K562 (cell line): ENCODE data around the gene MYO15A. TPM values are rescaled to one million over a fixed set of nuclear protein-coding genes. Genes with fewer than 3 reads are reported as not detected.

Experiments
- BRD4 ChIP-seq: fragments of 200-600 bp; sonication (generic); IDR thresholded peaks from 2 replicates; pipeline ENCODE4 v1.6.1; 2017; ENCODE audit warnings: inconsistent platforms
- BRF2 ChIP-seq: IDR thresholded peaks from 3 replicates; pipeline ENCODE4 v1.6.1; 2011; ENCODE audit warnings: borderline replicate concordance, mild to moderate bottlenecking; ENCODE audit not compliant: insufficient read length, insufficient read depth
- CCNT2 ChIP-seq: IDR thresholded peaks from 2 replicates; pipeline ENCODE4 v1.6.1; 2011; ENCODE audit warnings: borderline replicate concordance, low read depth, mild to moderate bottlenecking, moderate library complexity, mixed read lengths, low read length; ENCODE audit not compliant: insufficient read length; ENCODE audit errors: extremely low read depth
- CREB5 ChIP-seq: fragments of 250-450 bp; sonication (Bioruptor Pico); IDR thresholded peaks from 2 replicates; pipeline ENCODE4 v1.5.0; 2020; ENCODE audit warnings: mild to moderate bottlenecking
- DPF2 ChIP-seq: fragments of 450-650 bp; IDR thresholded peaks from 2 replicates; pipeline ENCODE4 v1.6.1; 2016
- FOSL1 ChIP-seq: fragments of 200-800 bp; sonication (Bioruptor generic); conservative IDR thresholded peaks from 2 replicates; pipeline ENCODE4 v1.6.1; 2016; ENCODE audit warnings: missing genetic modification characterization, missing compliant biosample characterization
- KDM5B ChIP-seq: fragments of 200-600 bp; sonication (generic); IDR thresholded peaks from 2 replicates; pipeline ENCODE4 v1.6.1; 2012; ENCODE audit warnings: low read depth, mild to moderate bottlenecking, moderate library complexity, low read length, control low read depth, inconsistent platforms; ENCODE audit not compliant: insufficient replicate concordance
- POLR2AphosphoS2 ChIP-seq: IDR thresholded peaks from 2 replicates; pipeline ENCODE4 v1.6.1; 2012; ENCODE audit warnings: low read length, improper control_type of control experiment
- RFX1 ChIP-seq: fragments of 450-650 bp; IDR thresholded peaks from 2 replicates; pipeline ENCODE4 v1.6.1; 2016; ENCODE audit warnings: mild to moderate bottlenecking, moderate library complexity
- SRSF7 ChIP-seq: fragments of 200-400 bp; formaldehyde crosslinking; optimal IDR thresholded peaks from 2 replicates; pipeline ENCODE3; 2017; ENCODE audit warnings: mild to moderate bottlenecking, low read depth, low read length
- TAF9B ChIP-seq: fragments of 450-650 bp; IDR thresholded peaks from 2 replicates; pipeline ENCODE4 v1.6.1; 2018; ENCODE audit warnings: mild to moderate bottlenecking; ENCODE audit not compliant: partially characterized antibody
- ZNF318 ChIP-seq, 2 experiments: fragments of 450-650 bp; IDR thresholded peaks; 2 replicates each; pipeline ENCODE4 v1.6.1; 2016; ENCODE audit warnings: mild to moderate bottlenecking in 2 of 2, borderline replicate concordance in 1 of 2, low read depth in 1 of 2, moderate library complexity in 1 of 2
- polyA plus RNA-seq, 8 experiments: library from polyadenylated mRNA; depleted of rRNA in 4 of 8; stranded (reverse) in 5 of 8; unstranded in 3 of 8; fragments of >200 nt; fragmentation: Nextera tagmentation in 2 of 8; fragmentation: Illumina TruSeq in 1 of 8; extraction: Ambion mirVana in 2 of 8; extraction: Trizol in 1 of 8; gene quantifications; 2 replicates each; pipeline versions ENCODE4 v1.2.1 to v1.2.3, GENCODE V29; 2011 to 2014; ENCODE audit warnings: inconsistent platforms in 1 of 8, missing spikeins in 1 of 8
- total RNA-seq, 7 experiments: library from RNA; depleted of rRNA in 6 of 7; stranded (reverse); fragments of >200 nt in 6 of 7; fragmentation: Illumina TruSeq in 2 of 7; extraction: Trizol in 2 of 7; gene quantifications; 2 replicates each; pipeline versions ENCODE4 v1.2.1 to v1.2.3, GENCODE V29; 2011 to 2021; ENCODE audit warnings: low replicate concordance in 1 of 7

MYO15A gene
- total and polyA plus RNA-seq, 9 of the 15 experiments (the other 6 are each of a cell fraction or from before 2014, with no cell fraction given): 0.05 to 0.88 (median 0.14) TPM; not detected in 1

GRCh38 chr17:18190628-18191235 is 82.2 kb downstream of the MYO15A start (continued):
- no peak for TF ChIP-seq ZNF318 (IDR thresholded peaks at IDR 0.05; ENCODE audit: borderline replicate concordance in 1 of 2, low read depth in 1 of 2)
- no peak for TF ChIP-seq TAF9B
- no peak for TF ChIP-seq POLR2AphosphoS2
- no peak for TF ChIP-seq DPF2
- no peak for TF ChIP-seq SRSF7
- TF ChIP-seq FOSL1: no peak
- no peak for TF ChIP-seq CCNT2
- TF ChIP-seq CREB5 (CRISPR knock-in tag): no peak
- no peak for TF ChIP-seq KDM5B
- TF ChIP-seq RFX1: no peak
- TF ChIP-seq BRF2: no peak
- TF ChIP-seq BRD4: no peak
- TF ChIP-seq, all 486 proteins: peak for 0
